A549 (cell line): ENCODE measurements around the gene ADGRB2.

Source experiments
- CTCF ChIP-seq: fragments of >200 bp; sonication (Bioruptor Twin); formaldehyde crosslinking; IDR thresholded peaks from 3 replicates; pipeline ENCODE4 v1.5.1; 2016
- HMGXB4 ChIP-seq: fragments of 250-450 bp; sonication (Bioruptor Pico); IDR thresholded peaks from 2 replicates; pipeline ENCODE4 v1.5.0; 2021; ENCODE audit warnings: mild to moderate bottlenecking, moderate library complexity, borderline replicate concordance
- KDM5A ChIP-seq: fragments of 200-600 bp; sonication (generic); IDR thresholded peaks from 2 replicates; pipeline ENCODE4 v1.6.1; 2016; ENCODE audit warnings: antibody characterized with exemption, mild to moderate bottlenecking
- RFX5 ChIP-seq: fragments of 450-650 bp; IDR thresholded peaks from 2 replicates; pipeline ENCODE4 v1.7.1; 2014; ENCODE audit warnings: antibody characterized with exemption, mild to moderate bottlenecking, moderate library complexity

- TF ChIP-seq KDM5A (no peak), HMGXB4 (CRISPR knock-in tag) (no peak), CTCF (no peak), RFX5 (no peak)
These were observed 5.0 kb upstream of the ADGRB2 start for GRCh38 chr1:31768939-31769704.
